Endothelial cell of umbilical vein (primary cell): ENCODE results near the gene GRID1. TPM values are rescaled to one million over a fixed set of nuclear protein-coding genes. Genes with fewer than 3 reads are reported as not detected.

Experiments used
- BruUV-seq: library from RNA; stranded (reverse); fragments of 400-500 nt; replicated peaks from 2 replicates; lab custom pipeline; 2021; lab: Mats Ljungman, UMichigan
- CTCF ChIA-PET: fragments of 300-600, 350-600 bp; sonication (Branson Sonifier 250); formaldehyde crosslinking; loops from one replicate; lab custom pipeline; 2021; ENCODE audit warnings: antibody characterized with exemption, inconsistent platforms; lab: Charles Lee
- POLR2A ChIA-PET: fragments of 300-600, 350-600 bp; sonication (Branson Sonifier 250); formaldehyde crosslinking; loops from one replicate; lab custom pipeline; 2021; ENCODE audit warnings: antibody characterized with exemption, inconsistent platforms; lab: Charles Lee
- DNase-seq: peaks from one replicate; pipeline ENCODE4 v3.0.0-alpha.2; 2011; ENCODE audit warnings: low read depth, low spot score
- FAIRE-seq: peaks from 2 replicates; lab custom pipeline; 2011; peaks lifted over from hg19 to GRCh38; lab: Jason Lieb, UNC
- H2AFZ ChIP-seq: 2 replicates; pipeline ENCODE4 v1.6.0; 2012; ENCODE audit warnings: low read depth, low read length, control low read depth, inconsistent platforms
- H3K27ac ChIP-seq: 2 replicates; pipeline ENCODE4 v1.5.1; 2011; ENCODE audit warnings: low read depth, mild to moderate bottlenecking, control low read depth, low read length, moderate library complexity; ENCODE audit not compliant: insufficient read depth
- H3K27me3 ChIP-seq, 2 experiments: 2 replicates each; pipeline versions ENCODE4 v1.6.0 to v1.6.1; 2011; ENCODE audit warnings: low read length in 2 of 2, mixed read lengths in 1 of 2; ENCODE audit not compliant: control insufficient read depth in 2 of 2, insufficient read depth in 2 of 2
- H3K36me3 ChIP-seq, 2 experiments: 2 replicates in 1 of 2; 3 replicates in 1 of 2; pipeline ENCODE4 v1.5.1; 2011; ENCODE audit warnings: low read length in 2 of 2, mild to moderate bottlenecking in 1 of 2, moderate library complexity in 1 of 2; ENCODE audit not compliant: control insufficient read depth in 2 of 2, insufficient read depth in 2 of 2; ENCODE audit errors: extremely low read depth in 1 of 2
- H3K4me1 ChIP-seq: 3 replicates; pipeline ENCODE4 v1.5.1; 2011; ENCODE audit warnings: mild to moderate bottlenecking, low read length; ENCODE audit not compliant: control insufficient read depth, insufficient read depth; ENCODE audit errors: extremely low read depth
- H3K4me2 ChIP-seq: 2 replicates; pipeline ENCODE4 v1.6.1; 2011; ENCODE audit warnings: low read length, control low read depth, mixed read lengths; ENCODE audit not compliant: insufficient read depth
- H3K4me3 ChIP-seq, 3 experiments: fragments of 200-600 bp in 1 of 3; sonication (generic), shearing (Covaris generic) in 1 of 3; replicated peaks in 1 of 3; 2 replicates each; pipeline ENCODE4 v1.5.1; 2011 to 2016; ENCODE audit warnings: control low read depth in 3 of 3, low read length in 3 of 3, mild to moderate bottlenecking in 2 of 3, inconsistent platforms in 1 of 3, low read depth in 1 of 3, moderate library complexity in 1 of 3; ENCODE audit not compliant: insufficient read depth in 1 of 3
- H3K79me2 ChIP-seq: 2 replicates; pipeline ENCODE4 v1.6.0; 2012; ENCODE audit warnings: low read length, inconsistent platforms; ENCODE audit not compliant: control insufficient read depth, insufficient read depth
- H3K9ac ChIP-seq: replicated peaks from 2 replicates; pipeline ENCODE3; 2011; ENCODE audit warnings: low read length, control low read depth; ENCODE audit not compliant: insufficient read depth; ENCODE audit errors: extremely low read depth
- H3K9me1 ChIP-seq: replicated peaks from 3 replicates; pipeline ENCODE4 v1.6.0; 2011; ENCODE audit warnings: mild to moderate bottlenecking, low read length; ENCODE audit not compliant: control insufficient read depth, insufficient read depth; ENCODE audit errors: extremely low read depth
- H3K9me3 ChIP-seq: replicated peaks from 2 replicates; pipeline ENCODE4 v1.5.1; 2012; ENCODE audit warnings: low read length, inconsistent platforms; ENCODE audit not compliant: control insufficient read depth, insufficient read depth
- H4K20me1 ChIP-seq: replicated peaks from 2 replicates; pipeline ENCODE3; 2011; ENCODE audit warnings: mild to moderate bottlenecking, low read length; ENCODE audit not compliant: control insufficient read depth, insufficient read depth; ENCODE audit errors: extremely low read depth
- CTCF ChIP-seq, 2 donors: IDR thresholded peaks; 1 replicate in 1 of 2; 2 replicates in 1 of 2; pipeline ENCODE4 v1.5.1; 2011; ENCODE audit warnings: low read length in 2 of 2, mild to moderate bottlenecking in 2 of 2, moderate library complexity in 2 of 2, control low read depth in 1 of 2, inconsistent platforms in 1 of 2, low read depth in 1 of 2; ENCODE audit not compliant: insufficient read depth in 1 of 2; ENCODE audit errors: extremely low read depth in 1 of 2
- EZH2 ChIP-seq: IDR thresholded peaks from 2 replicates; pipeline ENCODE4 v1.6.1; 2012; ENCODE audit warnings: borderline replicate concordance, low read depth, mild to moderate bottlenecking, moderate library complexity, low read length, inconsistent platforms; ENCODE audit not compliant: severe bottlenecking
- FOS ChIP-seq: IDR thresholded peaks from 2 replicates; pipeline ENCODE4 v1.6.1; 2011; ENCODE audit warnings: mild to moderate bottlenecking, low read length, moderate library complexity, borderline replicate concordance; ENCODE audit not compliant: insufficient read depth
- GATA2 ChIP-seq: IDR thresholded peaks from 2 replicates; pipeline ENCODE4 v1.7.0; 2011; ENCODE audit warnings: low read depth, mild to moderate bottlenecking, moderate library complexity, mixed read lengths, low read length; ENCODE audit not compliant: insufficient read length, insufficient read depth
- JUN ChIP-seq: IDR thresholded peaks from 2 replicates; pipeline ENCODE4 v1.6.1; 2011; ENCODE audit warnings: borderline replicate concordance, low read depth; ENCODE audit not compliant: insufficient read length, insufficient read depth
- MAX ChIP-seq: IDR thresholded peaks from 2 replicates; pipeline ENCODE4 v1.6.1; 2011; ENCODE audit not compliant: insufficient read depth, insufficient read length
- MYC ChIP-seq: IDR thresholded peaks from one replicate; pipeline ENCODE4 v1.6.1; 2011; ENCODE audit warnings: mild to moderate bottlenecking, low read depth, low read length
- POLR2A ChIP-seq: IDR thresholded peaks from 2 replicates; pipeline ENCODE4 v1.6.1; 2012; ENCODE audit warnings: low read depth, mild to moderate bottlenecking, control low read depth, low read length
- POLR2AphosphoS5 ChIP-seq: IDR thresholded peaks from 2 replicates; pipeline ENCODE4 v1.6.1; 2012; ENCODE audit warnings: low read depth, mild to moderate bottlenecking, control low read depth, low read length, moderate library complexity; ENCODE audit not compliant: insufficient read depth
- dilution Hi-C: fragments of 300-500 bp; cut with MboI; formaldehyde crosslinking; loops from one replicate; pipeline ENCODE4 v1.15.0; 2019; ENCODE audit warnings: low sequenced_read_pairs; ENCODE audit not compliant: extremely low pct_ligation_motif_present
- intact Hi-C: fragments of 100-400 bp; cut with micrococcal nuclease; formaldehyde crosslinking; loops from one replicate; pipeline ENCODE4 v1.10.0; 2022
- polyA plus RNA-seq, 4 experiments: library from polyadenylated mRNA; depleted of rRNA in 3 of 4; stranded (reverse) in 3 of 4; unstranded in 1 of 4; fragments of >200 nt; gene quantifications; 2 replicates each; pipeline versions ENCODE4 v1.2.1 to v1.2.3, GENCODE V29; 2011 to 2012; ENCODE audit warnings: missing spikeins in 1 of 4
- total RNA-seq: library from RNA; stranded (reverse); gene quantifications from 2 replicates; pipeline ENCODE4 v1.2.3, GENCODE V29; 2021

The GRID1 gene
- total and polyA plus RNA-seq, 2 donors (not counting 3 experiments of a cell fraction or from before 2014, with no cell fraction given) = not detected

- Histone ChIP-seq H3K9me3 (no peaks in the 10 kb centered on the region), H3K27me3 (no peaks in the 10 kb centered on the region), H3K9me1 (no peaks in the 10 kb centered on the region), H4K20me1 (no peaks in the 10 kb centered on the region), H3K79me2 (no peaks in the 10 kb centered on the region), H3K4me3 (no peak overlapping the region), H3K27ac (no peak overlapping the region), H2AFZ (no peak overlapping the region), H3K4me1 (no peaks in the 10 kb centered on the region), H3K9ac (no peak overlapping the region), H3K4me2 (no peak overlapping the region), H3K36me3 (no peaks in the 10 kb centered on the region)
- ChIA-PET CTCF (no interaction called here), POLR2A (no interaction called here)
- FAIRE-seq (no peak), DNase-seq (no peak)
- TF ChIP-seq JUN = no peak
- TF ChIP-seq POLR2A = no peak
- TF ChIP-seq CTCF (IDR thresholded peaks at IDR 0.05; ENCODE audit: extremely low read depth in 1 of 2, insufficient read depth in 1 of 2, low read depth in 1 of 2, low read length in 2 of 2) = no peak
- no peak for TF ChIP-seq MAX
- no peak for TF ChIP-seq MYC
- no peak for TF ChIP-seq FOS
- no peak for TF ChIP-seq POLR2AphosphoS5
- TF ChIP-seq EZH2 = no peak
- no peak for TF ChIP-seq GATA2
- BruUV-seq = no TSS peak
- intact Hi-C loops = no loop called here
- dilution Hi-C loops = no loop called here
Measured at GRCh38 chr10:86063341-86063740, 303.3 kb downstream of the GRID1 start.
